IMR-90 (cell line): ENCODE results near the gene COL5A3.

Experiments
- BHLHE40 ChIP-seq: fragments of 150-350 bp; IDR thresholded peaks from 2 replicates; pipeline ENCODE4 v1.6.1; 2016; ENCODE audit warnings: mild to moderate bottlenecking, low read depth, low read length
- CEBPB ChIP-seq: IDR thresholded peaks from 2 replicates; pipeline ENCODE4 v1.6.1; 2012; ENCODE audit warnings: low read depth, low read length, improper control_type of control experiment
- CHD1 ChIP-seq: IDR thresholded peaks from 2 replicates; pipeline ENCODE4 v1.6.1; 2012; ENCODE audit warnings: low read depth, low read length, improper control_type of control experiment
- CTCF ChIP-seq: conservative IDR thresholded peaks from 2 replicates; pipeline ENCODE4 v1.5.1; 2012; ENCODE audit warnings: mild to moderate bottlenecking, low read depth, low read length, improper control_type of control experiment
- ELK1 ChIP-seq: fragments of 150-350 bp; IDR thresholded peaks from 2 replicates; pipeline ENCODE4 v1.6.1; 2016; ENCODE audit warnings: low read depth, mild to moderate bottlenecking, low read length, moderate library complexity, borderline replicate concordance
- MAFK ChIP-seq: IDR thresholded peaks from 2 replicates; pipeline ENCODE4 v1.6.1; 2012; ENCODE audit warnings: low read depth, low read length, improper control_type of control experiment
- MXI1 ChIP-seq: IDR thresholded peaks from 2 replicates; pipeline ENCODE4 v1.6.1; 2012; ENCODE audit warnings: low read depth, mild to moderate bottlenecking, low read length, moderate library complexity, borderline replicate concordance
- POLR2A ChIP-seq: IDR thresholded peaks from 2 replicates; pipeline ENCODE4 v1.6.1; 2012; ENCODE audit warnings: mild to moderate bottlenecking, low read depth, low read length
- RAD21 ChIP-seq: IDR thresholded peaks from 2 replicates; pipeline ENCODE4 v1.6.1; 2012; ENCODE audit warnings: low read length, improper control_type of control experiment
- RCOR1 ChIP-seq: IDR thresholded peaks from 2 replicates; pipeline ENCODE4 v1.6.1; 2012; ENCODE audit warnings: mild to moderate bottlenecking, low read length, improper control_type of control experiment; ENCODE audit not compliant: insufficient replicate concordance
- RFX5 ChIP-seq: IDR thresholded peaks from 2 replicates; pipeline ENCODE4 v1.8.0; 2012; ENCODE audit warnings: low read depth, mild to moderate bottlenecking, low read length, moderate library complexity
- SMC3 ChIP-seq: fragments of 150-350 bp; IDR thresholded peaks from 2 replicates; pipeline ENCODE4 v1.6.1; 2016; ENCODE audit warnings: low read depth, mild to moderate bottlenecking, antibody characterized with exemption, low read length, moderate library complexity
- USF2 ChIP-seq: fragments of 150-350 bp; IDR thresholded peaks from 2 replicates; pipeline ENCODE4 v1.6.1; 2017; ENCODE audit warnings: mild to moderate bottlenecking, antibody characterized with exemption, low read length, low read depth

- no peak for TF ChIP-seq CTCF
- no peak; the same call in 1 of the 2 replicates for TF ChIP-seq POLR2A
- no peak for TF ChIP-seq USF2
- TF ChIP-seq MXI1, result no peak
- no peak for TF ChIP-seq RFX5
- TF ChIP-seq RCOR1, result no peak
- TF ChIP-seq RAD21, result no peak
- TF ChIP-seq SMC3, result no peak
- no peak for TF ChIP-seq MAFK
- TF ChIP-seq CEBPB, result no peak
- no peak for TF ChIP-seq BHLHE40
- no peak for TF ChIP-seq ELK1
- TF ChIP-seq CHD1, result no peak
These were observed 3.5 kb downstream of the COL5A3 start for GRCh38 chr19:10006752-10007323.
